Transverse colon (tissue), 4 donors: ENCODE measurements around the gene SGF29. TPM values are rescaled to one million over a fixed set of nuclear protein-coding genes. Genes with fewer than 3 reads are reported as not detected.
"Not testable (repeated sequence)": the region's sequence is repeated elsewhere in the genome, so short reads cannot be mapped to it uniquely, and the experiment has no call there.

ENCODE experiments used
- DNase-seq: peaks from one replicate; pipeline ENCODE4 v3.0.0-alpha.2; 2019
- H3K27ac ChIP-seq, 4 donors: fragments of 200-600 bp; sonication (generic); 2 replicates each; pipeline ENCODE4 v1.5.1; 2016 to 2018; ENCODE audit warnings: inconsistent platforms in 4 of 4
- H3K27me3 ChIP-seq: fragments of 200-600 bp; sonication (generic); 2 replicates; pipeline ENCODE4 v1.5.1; 2017; ENCODE audit warnings: inconsistent platforms
- H3K36me3 ChIP-seq, 4 donors: fragments of 200-600 bp; sonication (generic); 2 replicates each; pipeline ENCODE4 v1.5.1; 2017 to 2019; ENCODE audit warnings: inconsistent platforms in 4 of 4
- H3K4me1 ChIP-seq, 4 donors: fragments of 200-600 bp; sonication (generic); 2 replicates each; pipeline ENCODE4 v1.5.1; 2017 to 2020; ENCODE audit warnings: inconsistent platforms in 4 of 4
- H3K4me3 ChIP-seq, 4 donors: fragments of 200-600 bp; sonication (generic); 1 replicate in 1 of 4; 2 replicates in 3 of 4; pipeline versions ENCODE4 v1.5.1 to v1.6.1; 2017 to 2019; ENCODE audit warnings: inconsistent platforms in 4 of 4
- H3K9me3 ChIP-seq, 2 donors: fragments of 200-600 bp; sonication (generic); 2 replicates each; pipeline ENCODE4 v1.5.1; 2017 to 2019; ENCODE audit warnings: inconsistent platforms in 2 of 2
- EP300 ChIP-seq: sonication (generic); formaldehyde crosslinking; IDR thresholded peaks from one replicate; pipeline ENCODE4 v1.6.1; 2017; ENCODE audit warnings: antibody characterized with exemption, low read depth
- POLR2A ChIP-seq: fragments of 450-650 bp; IDR thresholded peaks from one replicate; pipeline ENCODE4 v1.6.1; 2016; ENCODE audit warnings: antibody characterized with exemption, mild to moderate bottlenecking, moderate library complexity
- POLR2AphosphoS5 ChIP-seq, 3 donors: sonication (generic); formaldehyde crosslinking; IDR thresholded peaks; one replicate each; pipeline ENCODE4 v1.6.1; 2016; ENCODE audit warnings: antibody characterized with exemption in 3 of 3
- WGBS, 2 donors: methylation state at CpG; one replicate each; pipeline ENCODE4 v1.1.5; 2018; ENCODE audit warnings: low coverage in 1 of 2; 5-methylcytosine and 5-hydroxymethylcytosine counted together
- in situ Hi-C, 4 donors: fragments of 200-750 bp; cut with MboI; loops; one replicate each; pipeline versions ENCODE4 v1.15.0 to v1.15.1; 2017; ENCODE audit warnings: low sequenced_read_pairs in 3 of 4, low pct_ligation_motif_present in 1 of 4, low pct_unique_long_range_greater_than_20kb in 1 of 4
- intact Hi-C: fragments of 100-400 bp; cut with DNase I; formaldehyde crosslinking; loops from one replicate; pipeline ENCODE4 v1.15.1; 2023; ENCODE audit warnings: low total_unique reads
- total RNA-seq, 4 donors: library from RNA; depleted of rRNA; stranded (reverse); fragments of >200 nt; gene quantifications; one replicate each; pipeline ENCODE4 v1.1.0, GENCODE V29; 2016
- TF ChIP-seq, protein P1 (sequence below), 5 experiments: fragments of 200-600 bp in 3 of 5; fragments of 450-650 bp in 2 of 5; sonication (generic) in 3 of 5; IDR thresholded peaks; 1 replicate in 2 of 5; 2 replicates in 3 of 5; pipeline ENCODE4 v1.5.1; 2016 to 2017; ENCODE audit warnings: antibody characterized with exemption in 5 of 5, inconsistent platforms in 3 of 5, mild to moderate bottlenecking in 2 of 5, moderate library complexity in 1 of 5

SGF29 gene
- total RNA-seq, 4 donors from 2014 or later, result 22.1 to 95.0 (median 32.1) TPM

DNA sequence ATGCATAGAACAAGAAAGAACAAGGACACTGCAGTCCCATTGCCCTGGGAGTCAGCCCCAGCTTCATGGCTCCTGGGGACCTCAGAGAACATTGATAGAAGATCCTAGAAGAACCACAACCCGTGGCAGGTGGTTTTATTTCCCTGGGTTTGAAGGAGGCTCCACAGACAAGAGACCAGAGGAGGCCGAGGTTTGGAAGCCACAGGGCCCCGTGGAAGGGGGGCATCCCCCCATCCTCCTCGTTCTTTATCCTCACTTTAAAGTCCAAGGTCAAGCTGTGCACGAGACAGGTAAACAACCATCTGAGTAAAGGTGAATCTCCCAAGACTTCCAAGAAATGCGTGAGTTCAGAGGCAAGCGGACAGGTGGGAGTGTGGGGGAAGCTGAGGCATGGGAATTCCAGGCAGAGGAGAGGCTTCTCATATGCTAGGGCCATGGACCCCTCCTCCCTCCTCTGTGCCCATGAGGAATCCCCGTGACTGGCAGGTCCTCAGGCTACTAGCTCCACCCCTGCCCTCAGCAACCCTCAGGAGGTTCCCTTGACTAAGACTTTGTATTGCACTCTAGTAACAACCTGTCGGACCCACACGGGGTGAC is 57.0 kb downstream of the SGF29 start:
- Histone ChIP-seq H3K27ac (peak overlapping the region; percentile 74 to 84 (median 78)), H3K4me3 (peak overlapping the region in 1 of 4 donors; percentile 40)
- in situ Hi-C loops, result no loop called here

GRCh38 chr16:28612359-28613280 is 58.9 kb downstream of the SGF29 start:
- intact Hi-C loops, H3K36me3 ChIP-seq, DNase-seq, H3K27ac ChIP-seq, H3K4me3 ChIP-seq, H3K9me3 ChIP-seq, H3K27me3 ChIP-seq, in situ Hi-C loops: not testable (repeated sequence)
- WGBS, 2 donors, result no CpG with 5 or more reads among the region's 17 CpGs
- peaks cover 12 to 30% (median 21%) of the 10 kb centered on the region in 4 donors for H3K4me1 ChIP-seq

More for the DNA sequence above, 57.0 kb downstream of the SGF29 start:
- TF ChIP-seq, protein P1, sequence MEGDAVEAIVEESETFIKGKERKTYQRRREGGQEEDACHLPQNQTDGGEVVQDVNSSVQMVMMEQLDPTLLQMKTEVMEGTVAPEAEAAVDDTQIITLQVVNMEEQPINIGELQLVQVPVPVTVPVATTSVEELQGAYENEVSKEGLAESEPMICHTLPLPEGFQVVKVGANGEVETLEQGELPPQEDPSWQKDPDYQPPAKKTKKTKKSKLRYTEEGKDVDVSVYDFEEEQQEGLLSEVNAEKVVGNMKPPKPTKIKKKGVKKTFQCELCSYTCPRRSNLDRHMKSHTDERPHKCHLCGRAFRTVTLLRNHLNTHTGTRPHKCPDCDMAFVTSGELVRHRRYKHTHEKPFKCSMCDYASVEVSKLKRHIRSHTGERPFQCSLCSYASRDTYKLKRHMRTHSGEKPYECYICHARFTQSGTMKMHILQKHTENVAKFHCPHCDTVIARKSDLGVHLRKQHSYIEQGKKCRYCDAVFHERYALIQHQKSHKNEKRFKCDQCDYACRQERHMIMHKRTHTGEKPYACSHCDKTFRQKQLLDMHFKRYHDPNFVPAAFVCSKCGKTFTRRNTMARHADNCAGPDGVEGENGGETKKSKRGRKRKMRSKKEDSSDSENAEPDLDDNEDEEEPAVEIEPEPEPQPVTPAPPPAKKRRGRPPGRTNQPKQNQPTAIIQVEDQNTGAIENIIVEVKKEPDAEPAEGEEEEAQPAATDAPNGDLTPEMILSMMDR (IDR thresholded peaks at IDR 0.05), result no peak
- TF ChIP-seq POLR2A (no peak), EP300 (no peak), POLR2AphosphoS5 (IDR thresholded peaks at IDR 0.05) (no peak)
- 31 to 66% methylated on average over 2 to 10 of the region's 10 CpGs for WGBS, 2 donors
- Histone ChIP-seq H3K4me1 (peaks cover 12 to 30% (median 21%) of the 10 kb centered on the region in 4 donors), H3K27me3 (no peaks in the 10 kb centered on the region), H3K9me3 (no peaks in the 10 kb centered on the region), H3K36me3 (no peaks in the 10 kb centered on the region)
- intact Hi-C loops, result no loop called here
- peak; percentile 45 for DNase-seq

DNA sequence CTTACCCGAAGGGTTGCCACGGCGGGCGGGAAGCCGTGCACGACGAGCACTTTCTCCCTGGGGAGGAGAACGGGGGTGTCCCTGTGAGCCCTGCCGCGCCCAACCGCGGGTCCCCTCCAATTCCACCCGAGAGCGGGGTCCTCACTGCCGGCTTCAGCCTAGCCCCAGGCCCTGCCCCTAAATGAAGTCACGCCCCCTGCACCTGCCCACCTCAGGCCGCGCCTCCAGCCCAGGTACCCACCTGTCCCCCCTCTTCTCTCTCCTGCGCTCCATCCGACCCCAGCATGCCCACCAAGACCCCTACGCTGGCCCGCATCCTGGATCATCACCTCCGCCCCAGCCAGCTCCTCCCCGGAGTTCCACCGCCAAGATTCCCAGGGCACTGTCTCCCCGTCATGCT is 60.2 kb downstream of the SGF29 start:
- no CpG with 5 or more reads among the region's 26 CpGs for WGBS, 2 donors
- DNase-seq, H3K27ac ChIP-seq, H3K36me3 ChIP-seq, H3K4me3 ChIP-seq, intact Hi-C loops, H3K27me3 ChIP-seq, H3K9me3 ChIP-seq, in situ Hi-C loops: not testable (repeated sequence)
- peaks cover 12 to 24% (median 20%) of the 10 kb centered on the region in 4 donors for H3K4me1 ChIP-seq

GRCh38 chr16:28614561-28614960 is 60.8 kb downstream of the SGF29 start:
- H3K27me3 ChIP-seq, H3K9me3 ChIP-seq, H3K36me3 ChIP-seq, DNase-seq, H3K27ac ChIP-seq, intact Hi-C loops, in situ Hi-C loops, H3K4me3 ChIP-seq: not testable (repeated sequence)
- peaks cover 11 to 17% (median 13%) of the 10 kb centered on the region in 4 donors for H3K4me1 ChIP-seq
- WGBS, 2 donors, result 87% methylated on average over 7 of the region's 16 CpGs; no CpG with 5 or more reads in 1 of the 2 donors

DNA sequence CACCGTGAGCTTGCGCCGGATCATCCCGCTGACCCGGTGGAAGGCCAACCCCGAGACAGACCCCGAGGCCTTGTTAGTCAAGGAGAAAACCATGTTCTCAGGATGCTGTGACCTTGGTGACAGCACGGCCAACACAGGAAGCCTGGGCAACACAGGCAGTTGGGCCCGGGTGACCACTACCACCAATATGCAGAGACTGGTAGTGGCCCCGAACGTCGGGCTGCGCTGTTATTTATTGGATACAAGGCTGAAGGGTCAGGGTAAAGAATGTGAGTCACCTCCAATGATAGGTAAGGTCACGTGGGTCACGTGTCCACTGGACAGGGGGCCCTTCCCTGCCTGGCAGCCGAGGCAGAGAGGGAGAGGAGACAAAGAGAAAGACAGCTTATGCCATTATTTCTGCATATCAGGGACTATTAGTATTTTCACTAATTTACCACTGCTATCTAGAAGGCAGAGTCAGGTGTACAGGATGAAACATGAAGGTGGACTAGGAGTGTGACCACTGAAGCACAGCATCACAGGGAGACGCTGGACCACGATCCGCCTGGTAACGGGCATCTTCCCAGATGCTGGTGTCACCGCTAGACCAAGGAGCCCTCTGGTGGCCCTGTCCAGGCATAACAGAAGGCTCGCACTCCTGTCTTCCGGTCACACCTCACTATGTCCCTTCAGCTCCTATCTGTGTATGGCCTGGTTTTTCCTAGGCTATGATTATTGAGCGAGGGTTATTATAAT is 61.9 kb downstream of the SGF29 start:
- H3K9me3 ChIP-seq, H3K27ac ChIP-seq, H3K4me1 ChIP-seq, H3K36me3 ChIP-seq, H3K4me3 ChIP-seq, in situ Hi-C loops, H3K27me3 ChIP-seq: not testable (repeated sequence)
- 48 to 53% methylated on average over 9 to 17 of the region's 24 CpGs for WGBS, 2 donors
- TF ChIP-seq, protein P1 (IDR thresholded peaks at IDR 0.05), result peak; percentile 64 to 84 (median 75)
- peak; percentile 77 for DNase-seq
- intact Hi-C loops, result loop anchor here (5.0 kb wide), 1 partner anchor 128 kb away; no protein-coding TSS in a partner anchor
